GM12801 (cell line): ENCODE data around the gene SORCS2.

Experiments used
- CTCF ChIP-seq: IDR thresholded peaks from one replicate; pipeline ENCODE4 v1.5.1; 2011; ENCODE audit warnings: control low read depth; ENCODE audit not compliant: insufficient read length; ENCODE audit errors: extremely low read depth

Gene SORCS2

GRCh38 chr4:7253341-7253700 is 61.0 kb downstream of the SORCS2 start:
- no peak for TF ChIP-seq CTCF

GRCh38 chr4:7253837-7254236 is 61.5 kb downstream of the SORCS2 start:
- TF ChIP-seq CTCF = no peak

DNA sequence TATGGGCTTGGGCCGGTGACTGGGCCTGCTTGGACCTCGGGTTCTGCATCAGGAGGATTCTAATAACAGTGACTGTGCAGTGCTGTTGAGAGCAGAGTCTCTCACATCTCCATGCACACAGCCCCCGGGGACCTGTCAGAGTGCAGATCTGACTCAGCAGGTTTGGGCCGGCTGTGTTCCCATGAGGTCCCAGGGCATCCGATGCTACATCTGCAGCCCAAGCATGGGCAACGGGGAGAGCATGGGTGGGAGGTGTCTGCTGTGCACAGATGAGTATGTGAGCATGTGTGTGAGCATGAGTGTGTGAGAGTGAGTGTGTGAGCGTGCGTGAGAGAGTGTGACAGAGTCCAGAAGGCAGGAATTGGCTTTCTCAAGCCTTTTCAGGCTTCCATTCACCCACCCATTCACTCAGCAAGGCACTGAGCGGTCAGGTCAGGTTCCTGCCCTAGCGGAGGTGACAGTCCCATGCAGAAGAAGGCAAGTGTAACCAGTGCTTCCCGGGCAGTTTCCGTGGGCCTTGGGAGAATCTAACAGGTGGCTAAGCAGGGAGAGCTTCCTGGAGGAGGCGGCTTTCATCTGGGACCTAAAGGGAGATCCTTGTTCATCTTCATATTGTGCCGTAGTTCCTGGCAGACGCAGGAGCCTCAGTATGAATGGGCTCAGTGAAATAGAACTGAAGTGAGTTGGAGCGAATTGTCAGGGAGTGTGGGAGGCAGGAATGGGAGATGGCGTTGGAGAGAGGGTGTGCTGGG is 62.6 kb downstream of the SORCS2 start:
- TF ChIP-seq CTCF = no peak

GRCh38 chr4:7255488-7255881 is 63.1 kb downstream of the SORCS2 start:
- TF ChIP-seq CTCF = no peak

GRCh38 chr4:7255996-7256395 is 63.7 kb downstream of the SORCS2 start:
- TF ChIP-seq CTCF = no peak

DNA sequence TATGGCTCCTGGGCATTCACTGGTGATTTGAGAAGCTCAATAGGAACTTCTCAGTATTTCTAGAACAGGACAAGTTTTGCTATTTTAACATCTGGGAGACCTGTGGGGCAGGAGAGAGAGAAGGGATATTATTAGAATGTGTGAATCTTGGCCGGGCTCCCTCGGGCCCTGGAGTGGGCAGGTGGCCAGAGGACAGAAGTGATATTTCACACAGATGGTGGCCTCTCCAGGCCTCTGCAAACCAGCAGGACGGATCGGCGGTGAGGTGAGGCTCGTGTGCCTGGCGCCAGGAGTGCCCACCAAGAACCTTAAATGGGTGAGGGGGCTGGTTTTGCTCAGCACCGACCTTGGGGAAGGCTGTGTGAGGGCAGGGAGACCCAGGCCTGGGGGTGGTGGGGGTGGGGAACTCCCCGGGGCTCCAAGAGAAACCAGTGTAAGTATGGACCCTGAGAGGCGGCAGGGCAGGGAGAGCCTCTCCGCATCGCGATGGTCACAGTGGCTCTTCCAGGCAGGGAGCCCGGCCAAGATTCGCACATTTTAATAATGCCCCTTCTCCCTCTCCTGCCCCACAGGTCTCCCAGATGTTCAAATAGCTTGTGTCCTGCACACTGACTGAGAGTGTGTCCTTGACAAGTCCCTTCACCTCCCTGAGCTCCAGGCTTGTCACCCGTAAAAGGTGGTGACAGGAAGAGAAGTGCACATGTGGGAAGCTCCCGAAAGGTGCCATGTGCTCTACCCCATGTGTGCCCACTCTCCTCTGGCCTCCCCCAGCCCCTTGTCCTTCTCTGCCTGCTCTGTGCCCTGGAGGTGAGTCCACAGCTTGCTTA is 64.9 kb downstream of the SORCS2 start:
- no peak for TF ChIP-seq CTCF

GRCh38 chr4:7259039-7259438 is 66.7 kb downstream of the SORCS2 start:
- TF ChIP-seq CTCF = no peak
